T-cell (primary cell): ENCODE measurements around the gene TMEM239. TPM values are rescaled to one million over a fixed set of nuclear protein-coding genes. Genes with fewer than 3 reads are reported as not detected.
A peak's percentile ranks its signal among the peaks of the same experiment; 100 is the strongest.

Experiments
- ATAC-seq, 4 experiments: fragments of 200-7000 bp in 3 of 4; fragments of 150-1000 bp in 1 of 4; cut with Tn5 transposase; replicated peaks in 1 of 4; 1 replicate in 3 of 4; 2 replicates in 1 of 4; pipeline ENCODE4 v1.10.0; 2021; ENCODE audit warnings: moderate library complexity in 3 of 4, mild to moderate bottlenecking in 2 of 4, moderate number of reproducible peaks in 1 of 4
- CTCF ChIA-PET, 2 donors: fragments of 300-600 bp; sonication (Branson Sonifier 250); formaldehyde crosslinking; loops; one replicate each; lab custom pipeline; 2022; ENCODE audit warnings: antibody characterized with exemption in 2 of 2; lab: Charles Lee
- POLR2A ChIA-PET, 2 donors: fragments of 300-600 bp; sonication (Branson Sonifier 250); formaldehyde crosslinking; loops; one replicate each; lab custom pipeline; 2022; ENCODE audit warnings: antibody characterized with exemption in 2 of 2; lab: Charles Lee
- DNase-seq, 35 experiments: peaks; one replicate each; pipeline versions ENCODE4 v3.0.0 to v3.0.0-alpha.2; 2013 to 2023
- H3K27ac ChIP-seq: one replicate; pipeline ENCODE4 v1.5.1; 2013; ENCODE audit warnings: low read length
- H3K27me3 ChIP-seq, 2 experiments: replicated peaks in 1 of 2; 1 replicate in 1 of 2; 2 replicates in 1 of 2; pipeline versions ENCODE4 v1.6.1 to v1.7.0; 2013; ENCODE audit warnings: low read length in 1 of 2, mixed read lengths in 1 of 2; ENCODE audit not compliant: control insufficient read depth in 2 of 2, insufficient read depth in 2 of 2; ENCODE audit errors: extremely low read depth in 1 of 2
- H3K36me3 ChIP-seq, 2 donors: 1 replicate in 1 of 2; 2 replicates in 1 of 2; pipeline versions ENCODE4 v1.6.1 to v1.7.0; 2013; ENCODE audit warnings: low read length in 1 of 2; ENCODE audit not compliant: control insufficient read depth in 2 of 2, insufficient read depth in 1 of 2; ENCODE audit errors: extremely low read depth in 1 of 2
- H3K4me1 ChIP-seq, 2 experiments: 1 replicate in 1 of 2; 2 replicates in 1 of 2; pipeline versions ENCODE4 v1.6.1 to v1.7.0; 2013; ENCODE audit warnings: low read length in 2 of 2, mixed read lengths in 1 of 2; ENCODE audit not compliant: insufficient read depth in 2 of 2, control insufficient read depth in 1 of 2; ENCODE audit errors: extremely low read depth in 1 of 2
- H3K4me3 ChIP-seq, 2 donors: 1 replicate in 1 of 2; 2 replicates in 1 of 2; pipeline versions ENCODE4 v1.5.1 to v1.7.0; 2013; ENCODE audit warnings: mild to moderate bottlenecking in 2 of 2, low read length in 1 of 2, moderate library complexity in 1 of 2; ENCODE audit not compliant: control insufficient read depth in 1 of 2; ENCODE audit errors: extremely low read depth in 1 of 2
- H3K9me3 ChIP-seq: 2 replicates; pipeline ENCODE4 v1.7.0; 2013
- H3K27ac Mint-ChIP-seq, 2 donors: one replicate each; pipeline ENCODE4 v1.8.0; 2020 to 2021; ENCODE audit warnings: mild to moderate bottlenecking in 2 of 2, mixed read lengths in 2 of 2
- H3K27me3 Mint-ChIP-seq, 2 donors: one replicate each; pipeline ENCODE4 v1.8.0; 2021 to 2022; ENCODE audit warnings: mixed read lengths in 2 of 2
- H3K36me3 Mint-ChIP-seq: one replicate; pipeline ENCODE4 v1.8.0; 2021; ENCODE audit warnings: mixed read lengths
- H3K4me1 Mint-ChIP-seq, 3 donors: one replicate each; pipeline ENCODE4 v1.8.0; 2020 to 2022; ENCODE audit warnings: mixed read lengths in 3 of 3, mild to moderate bottlenecking in 1 of 3
- H3K4me3 Mint-ChIP-seq, 3 donors: one replicate each; pipeline ENCODE4 v1.8.0; 2020 to 2022; ENCODE audit warnings: mild to moderate bottlenecking in 3 of 3, mixed read lengths in 3 of 3, moderate library complexity in 3 of 3
- H3K9me3 Mint-ChIP-seq, 3 donors: one replicate each; pipeline ENCODE4 v1.8.0; 2020 to 2022; ENCODE audit warnings: mixed read lengths in 3 of 3
- WGBS: methylation state at CpG from one replicate; pipeline ENCODE4 v1.1.5; 2013; ENCODE audit warnings: missing lambda C conversion rate; ENCODE audit not compliant: insufficient coverage; 5-methylcytosine and 5-hydroxymethylcytosine counted together
- total RNA-seq, 35 experiments: library from RNA in 6 of 35; stranded (reverse) in 6 of 35; fragments of 120-200 nt in 1 of 35; gene quantifications; one replicate each; pipeline versions ENCODE4 v1.2.1 to v1.2.4 and lab custom pipeline; 2013 to 2026

The TMEM239 gene
- total RNA-seq, 5 donors from 2014 or later (not counting 1 experiment from before 2014, with no cell fraction given), result not detected

DNA sequence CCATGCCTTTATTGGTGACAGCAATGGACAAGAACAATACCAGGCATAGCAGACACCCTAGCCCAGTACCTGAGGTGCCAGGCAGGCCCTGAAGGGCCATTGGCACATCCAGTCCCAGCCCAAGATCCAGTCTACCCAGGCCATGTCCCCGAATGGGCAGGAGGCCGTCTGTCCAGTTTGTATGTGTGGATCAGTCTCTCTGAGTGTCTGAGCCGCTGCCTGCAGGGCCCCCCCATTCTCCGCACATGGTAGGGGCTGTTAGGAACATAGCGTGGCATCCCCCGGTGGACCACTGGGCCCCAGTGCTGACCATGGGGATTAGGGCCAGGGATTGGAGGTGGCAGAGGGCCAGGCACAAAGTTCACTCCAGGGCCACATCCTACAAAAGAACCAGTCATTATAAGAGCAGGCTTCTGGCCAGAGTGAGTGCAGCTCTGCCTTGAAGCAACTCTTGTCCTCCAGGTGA is 19.2 kb downstream of the TMEM239 start:
- ChIA-PET CTCF (interaction anchor here in 1 of 2 donors (0.9 kb wide), 1 partner anchor 8 kb away, joined by 3 read pairs; no protein-coding TSS in a partner anchor), POLR2A (no interaction called here)
- WGBS, result 100% methylated on average over 2 of the region's 6 CpGs
- Histone ChIP-seq H3K27ac (no peak overlapping the region), H3K27me3 (no peaks in the 10 kb centered on the region), H3K36me3 (peaks cover 0 to 12% of the 10 kb centered on the region in 2 donors), H3K4me3 (no peak overlapping the region), H3K9me3 (no peaks in the 10 kb centered on the region), H3K4me1 (peaks cover 0 to 21% of the 10 kb centered on the region in 2 experiments)
- H3K4me1 Mint-ChIP-seq, result peaks cover 8 to 22% (median 15%) of the 10 kb centered on the region in 3 donors
- H3K27me3 Mint-ChIP-seq, result no peaks in the 10 kb centered on the region
- no peak overlapping the region for H3K27ac Mint-ChIP-seq
- no peaks in the 10 kb centered on the region for H3K9me3 Mint-ChIP-seq
- ATAC-seq (no peak), DNase-seq (no peak)
- H3K36me3 Mint-ChIP-seq, result peaks cover 15% of the 10 kb centered on the region
- H3K4me3 Mint-ChIP-seq, result no peak overlapping the region

DNA sequence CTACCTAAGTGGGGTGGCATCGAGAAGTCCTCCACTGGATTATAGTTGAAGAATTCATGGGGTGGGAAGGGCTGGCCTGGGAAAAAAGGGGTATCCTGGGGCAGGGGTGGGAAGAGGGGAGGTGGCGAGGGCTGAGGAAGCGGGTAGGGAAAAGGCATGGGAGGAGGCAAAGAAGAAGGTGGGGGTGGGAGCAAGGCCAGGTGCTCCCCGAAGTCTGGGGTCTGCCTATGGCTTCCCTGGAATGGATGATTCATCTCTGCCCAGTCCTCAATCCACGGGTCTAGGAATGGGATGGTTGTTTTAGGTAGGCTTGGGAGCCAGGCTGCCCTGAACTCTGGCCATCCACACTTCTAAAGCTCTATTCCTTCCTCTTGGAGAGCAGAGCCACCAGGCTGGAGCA is 19.9 kb downstream of the TMEM239 start:
- ATAC-seq, result no peak

DNA sequence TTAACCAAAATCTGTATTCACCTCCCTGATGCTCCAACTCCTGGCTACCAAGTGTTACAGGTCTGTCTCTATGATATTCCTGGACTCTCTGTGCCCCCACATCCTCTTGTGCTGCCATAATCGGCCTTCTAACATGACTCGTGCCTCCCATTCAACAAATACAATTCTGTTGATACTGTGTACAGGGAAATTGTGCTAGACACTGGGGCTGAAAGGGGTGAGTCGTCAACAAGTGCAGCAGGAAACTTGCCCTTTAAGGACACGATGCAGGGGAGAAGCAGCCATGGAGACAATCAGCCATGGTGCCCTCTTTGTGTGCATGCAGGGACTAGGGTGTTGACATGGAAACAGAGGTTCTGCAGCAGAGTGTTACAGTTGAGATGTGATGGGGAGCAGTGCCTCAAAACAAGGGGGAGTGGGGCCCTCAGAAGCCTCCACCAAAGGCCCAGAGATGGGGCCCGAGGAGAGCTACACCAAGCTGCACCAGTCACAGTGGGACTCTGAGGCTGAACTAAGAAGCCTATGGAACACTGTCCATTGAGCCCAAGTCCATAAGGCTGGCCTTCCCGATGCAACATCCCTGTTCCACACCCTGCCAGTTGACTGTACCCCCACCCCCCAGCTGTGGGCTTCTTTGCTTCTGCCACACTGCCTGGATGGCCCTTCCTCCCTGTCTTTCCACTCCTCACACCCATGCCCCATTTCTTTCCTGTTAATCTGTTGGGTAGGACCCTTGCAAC is 21.2 kb downstream of the TMEM239 start:
- 93% methylated on average over 4 of the region's 6 CpGs for WGBS
- Mint-ChIP-seq H3K27ac (no peak overlapping the region), H3K4me1 (peaks cover 14 to 27% (median 15%) of the 10 kb centered on the region in 3 donors), H3K9me3 (no peaks in the 10 kb centered on the region), H3K4me3 (peak overlapping the region in 1 of 3 donors; percentile 24), H3K27me3 (no peaks in the 10 kb centered on the region), H3K36me3 (peaks cover 15% of the 10 kb centered on the region)
- POLR2A ChIA-PET, result interaction anchor here in 1 of 2 donors (0.7 kb wide), 1 partner anchor 208 kb away, joined by 3 read pairs; the partner anchor contains the start of gene MRPS26
- no peak for ATAC-seq
- H3K9me3 ChIP-seq, result no peaks in the 10 kb centered on the region
- DNase-seq, result no peak
- H3K4me1 ChIP-seq, result peaks cover 2 to 35% of the 10 kb centered on the region in 2 experiments
- H3K27me3 ChIP-seq, result no peaks in the 10 kb centered on the region
- H3K27ac ChIP-seq, result no peak overlapping the region
- no peak overlapping the region for H3K4me3 ChIP-seq
- peaks cover 0 to 12% of the 10 kb centered on the region in 2 donors for H3K36me3 ChIP-seq
- CTCF ChIA-PET, result no interaction called here

More for the DNA sequence above, 19.9 kb downstream of the TMEM239 start:
- no peak overlapping the region for H3K4me3 Mint-ChIP-seq
- Histone ChIP-seq H3K27me3 (no peaks in the 10 kb centered on the region), H3K27ac (no peak overlapping the region), H3K9me3 (no peaks in the 10 kb centered on the region), H3K4me1 (peaks cover 0 to 23% of the 10 kb centered on the region in 2 experiments), H3K4me3 (no peak overlapping the region), H3K36me3 (peaks cover 0 to 12% of the 10 kb centered on the region in 2 donors)
- no peak for DNase-seq
- H3K27ac Mint-ChIP-seq, result no peak overlapping the region
- H3K27me3 Mint-ChIP-seq, result no peaks in the 10 kb centered on the region
- peaks cover 15% of the 10 kb centered on the region for H3K36me3 Mint-ChIP-seq
- WGBS, result 93% methylated on average over 3 of the region's 5 CpGs
- peaks cover 8 to 24% (median 15%) of the 10 kb centered on the region in 3 donors for H3K4me1 Mint-ChIP-seq
- H3K9me3 Mint-ChIP-seq, result no peaks in the 10 kb centered on the region
- POLR2A ChIA-PET, result no interaction called here
- CTCF ChIA-PET, result interaction anchor here in 1 of 2 donors (0.9 kb wide), 1 partner anchor 9 kb away, joined by 3 read pairs; no protein-coding TSS in a partner anchor

DNA sequence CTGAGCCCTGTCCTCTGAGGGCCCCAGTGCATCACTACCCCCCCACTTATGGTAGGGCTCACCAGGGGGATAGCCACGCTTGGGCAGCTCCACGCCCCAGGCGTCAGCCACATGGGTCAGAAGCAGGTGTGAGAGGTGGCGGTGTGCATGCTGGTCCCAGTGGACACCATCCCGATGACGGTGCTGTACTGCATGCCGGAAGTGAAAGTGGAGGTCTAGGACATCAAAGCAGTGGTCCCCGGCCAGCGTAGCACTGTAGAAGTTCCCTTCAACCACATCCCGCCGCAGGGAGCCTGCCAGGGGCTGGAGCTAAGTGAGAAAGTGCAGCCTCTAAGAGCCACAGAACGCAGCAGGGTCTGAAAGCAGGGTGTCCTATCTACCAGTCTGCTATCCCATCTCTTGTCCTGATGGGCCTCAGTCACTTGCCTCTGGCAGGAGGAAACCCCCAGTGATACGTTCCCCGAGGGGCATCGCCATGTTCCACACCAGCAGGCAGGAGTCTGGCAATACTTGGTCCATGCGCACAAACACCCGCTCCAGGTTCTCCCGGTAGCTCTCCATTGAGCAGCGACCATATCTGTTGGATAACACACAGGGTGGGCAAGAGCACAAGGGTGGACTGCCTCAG is 22.1 kb downstream of the TMEM239 start:
- WGBS, result 96% methylated on average over 14 of the region's 19 CpGs
- no peak overlapping the region for H3K27ac ChIP-seq
- ChIA-PET POLR2A (interaction anchor here (0.6 to 0.7 kb wide), 2 partner anchors 132 to 207 kb away, joined by 3 read pairs; partner anchors contain the start of gene MRPS26 (in 1 of the 2)), CTCF (no interaction called here)
- ATAC-seq (no peak), DNase-seq (no peak)
- peaks cover 2 to 35% of the 10 kb centered on the region in 2 experiments for H3K4me1 ChIP-seq
- peaks cover 0 to 12% of the 10 kb centered on the region in 2 donors for H3K36me3 ChIP-seq
- Mint-ChIP-seq H3K27me3 (no peaks in the 10 kb centered on the region), H3K4me1 (peaks cover 14 to 27% (median 20%) of the 10 kb centered on the region in 3 donors), H3K36me3 (peaks cover 15% of the 10 kb centered on the region), H3K4me3 (peak overlapping the region; percentile 9 to 89 (median 54)), H3K27ac (peak overlapping the region in 1 of 2 donors; percentile 39), H3K9me3 (no peaks in the 10 kb centered on the region)
- H3K9me3 ChIP-seq, result no peaks in the 10 kb centered on the region
- no peaks in the 10 kb centered on the region for H3K27me3 ChIP-seq
- no peak overlapping the region for H3K4me3 ChIP-seq

DNA sequence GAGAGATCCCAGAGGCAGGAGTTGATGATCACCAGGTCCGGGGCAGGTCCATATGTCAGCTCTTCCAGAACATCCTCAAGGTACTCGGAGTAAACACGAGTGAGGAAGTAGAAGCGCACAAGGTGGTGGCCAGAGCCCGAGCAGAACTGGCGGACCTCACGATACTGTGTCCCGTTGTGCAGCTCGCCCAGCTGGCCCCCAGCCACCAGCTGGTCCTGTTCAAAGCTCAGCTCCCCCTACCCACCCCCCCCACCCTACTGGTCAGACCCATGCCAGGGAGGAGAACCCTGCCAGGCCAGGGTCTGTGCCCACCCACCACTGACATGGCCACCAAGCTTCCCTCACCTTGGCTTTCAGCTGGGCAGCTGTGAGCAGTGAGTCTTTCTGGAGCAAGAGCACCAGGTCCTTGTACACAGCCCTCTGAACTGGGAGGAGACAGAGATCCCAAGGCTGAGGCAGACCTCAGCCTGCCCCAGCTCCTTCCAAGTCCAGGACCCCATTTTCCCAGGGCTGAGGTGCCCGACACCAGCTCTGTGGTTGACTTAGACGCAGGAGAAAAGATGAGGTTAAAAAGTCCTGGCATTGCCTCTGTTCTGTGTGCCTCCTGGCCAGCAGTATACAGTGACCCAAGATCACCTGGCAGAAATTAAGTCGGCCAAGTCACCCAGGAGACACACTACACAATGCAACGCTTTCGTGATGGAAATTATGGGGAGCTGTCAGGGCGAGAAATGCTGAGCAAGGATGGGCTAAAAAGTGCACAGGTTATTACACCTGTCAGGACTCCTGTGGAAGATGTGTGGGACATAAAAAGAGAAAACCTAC is 22.9 kb downstream of the TMEM239 start:
- CTCF ChIA-PET, result no interaction called here
- WGBS, result 100% methylated on average over 10 of the region's 15 CpGs

More for the DNA sequence above, 22.9 kb downstream of the TMEM239 start:
- no peak for ATAC-seq
- no peaks in the 10 kb centered on the region for H3K9me3 ChIP-seq
- no peaks in the 10 kb centered on the region for H3K27me3 ChIP-seq
- H3K27me3 Mint-ChIP-seq, result no peaks in the 10 kb centered on the region
- peaks cover 15% of the 10 kb centered on the region for H3K36me3 Mint-ChIP-seq
- DNase-seq, result no peak
- H3K27ac Mint-ChIP-seq, result peak overlapping the region; percentile 70 to 76
- H3K27ac ChIP-seq, result no peak overlapping the region
- peaks cover 20 to 32% (median 27%) of the 10 kb centered on the region in 3 donors for H3K4me1 Mint-ChIP-seq
- peak overlapping the region; percentile 70 to 89 (median 78) for H3K4me3 Mint-ChIP-seq
- H3K9me3 Mint-ChIP-seq, result no peaks in the 10 kb centered on the region
- H3K4me3 ChIP-seq, result no peak overlapping the region
- POLR2A ChIA-PET, result interaction anchor here in 1 of 2 donors (0.6 kb wide), 1 partner anchor 131 kb away, joined by 3 read pairs; no protein-coding TSS in a partner anchor
- H3K36me3 ChIP-seq, result peaks cover 0 to 12% of the 10 kb centered on the region in 2 donors
- peaks cover 2 to 35% of the 10 kb centered on the region in 2 experiments for H3K4me1 ChIP-seq
